Left ventricle myocardium superior (tissue), 1 donor: ENCODE data around the gene GATA6. TPM values are rescaled to one million over a fixed set of nuclear protein-coding genes. Genes with fewer than 3 reads are reported as not detected.
A peak's percentile ranks its signal among the peaks of the same experiment; 100 is the strongest.
"Not testable (repeated sequence)": the region's sequence is repeated elsewhere in the genome, so short reads cannot be mapped to it uniquely, and the experiment has no call there.

ENCODE experiments used
- ATAC-seq: fragments of 200-7000 bp; cut with Tn5 transposase; one replicate; pipeline ENCODE4 v1.9.1; 2020; ENCODE audit warnings: mild to moderate bottlenecking, moderate library complexity
- DNase-seq: peaks from one replicate; pipeline ENCODE4 v3.0.0-alpha.2; 2020
- intact Hi-C: fragments of 100-400 bp; cut with micrococcal nuclease; formaldehyde crosslinking; loops from one replicate; pipeline ENCODE4 v1.11.0; 2022
- total RNA-seq: library from RNA; stranded (reverse); fragmentation: NEBNext Ultra II Directional; extraction: Animal tissue kit (Norgen Biotek cat#: 25700); gene quantifications from one replicate; pipeline ENCODE4 v1.2.1, GENCODE V29; 2021
- donor health status: DM: no; HTN: yes; CAD: no; lungs with severe emphysema.

GATA6 gene
- total RNA-seq, 1 donor from 2014 or later, result 62.3 TPM

DNA sequence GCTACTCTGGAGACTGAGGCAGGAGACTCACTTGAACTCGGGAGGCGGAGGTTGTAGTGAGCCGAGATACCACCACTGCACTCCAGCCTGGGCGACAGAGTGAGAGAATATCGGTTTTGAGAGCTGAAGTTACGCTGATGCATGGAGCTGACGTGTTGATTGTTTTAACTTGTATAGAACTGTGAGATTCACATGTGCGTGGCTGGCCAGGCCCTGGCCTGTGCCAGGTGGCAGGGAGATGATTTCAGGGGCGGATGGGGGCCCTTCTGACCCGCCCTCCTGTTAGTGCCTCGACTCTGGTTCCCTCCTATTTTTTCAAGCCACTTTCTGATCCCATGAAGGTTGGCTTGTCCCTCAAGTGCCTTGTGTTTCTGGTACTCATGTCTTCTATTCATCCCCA, 25.7 kb downstream of the GATA6 start:
- no peak for DNase-seq
- ATAC-seq, result no peak
- intact Hi-C loops, result no loop called here

- intact Hi-C loops, DNase-seq: not testable (repeated sequence)
Measured at GRCh38 chr18:22196943-22197342, 27.6 kb downstream of the GATA6 start.

DNA sequence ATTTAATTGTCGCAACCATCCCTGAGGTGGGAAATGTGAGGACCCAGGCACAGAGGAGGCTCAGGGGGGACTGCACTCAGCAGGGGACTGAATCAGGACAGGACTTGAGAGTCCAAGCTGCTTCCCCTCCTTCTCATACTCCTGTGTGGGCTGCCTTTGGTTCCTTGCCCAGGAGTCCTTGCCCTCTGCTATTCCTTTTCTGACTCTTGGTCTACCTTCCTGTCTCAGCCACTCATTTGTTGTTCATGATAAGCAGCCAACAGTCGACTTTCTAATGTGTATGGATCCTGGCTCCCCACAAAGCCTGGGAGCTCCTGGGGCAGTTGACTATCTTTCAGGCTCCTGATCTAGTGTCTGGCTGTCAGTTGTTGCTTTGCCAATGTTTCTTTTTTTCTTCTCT, 28.3 kb downstream of the GATA6 start:
- intact Hi-C loops, result no loop called here
- peak; percentile 1 for ATAC-seq
- no peak for DNase-seq

More at GRCh38 chr18:22196943-22197342, 27.6 kb downstream of the GATA6 start:
- ATAC-seq, result not testable (repeated sequence)

DNA sequence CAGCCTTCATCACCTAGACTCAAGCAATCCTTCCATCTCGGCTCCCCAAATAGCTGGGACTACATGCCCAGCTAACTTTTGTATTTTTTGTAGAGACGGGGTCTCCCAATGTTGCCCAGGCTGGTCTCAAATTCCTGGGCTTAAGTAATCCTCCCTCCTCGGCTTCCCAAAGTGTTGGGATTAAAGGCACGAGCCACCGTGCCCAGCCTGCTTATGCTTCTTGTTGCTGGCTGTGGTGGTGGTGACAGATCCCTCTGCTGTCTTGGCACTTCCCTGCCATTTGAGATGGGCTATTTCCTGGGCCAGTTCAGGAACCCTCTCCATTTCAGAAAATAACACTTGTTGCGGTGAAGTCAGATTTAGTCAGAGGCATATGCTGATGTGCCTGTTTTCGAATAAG, 28.8 kb downstream of the GATA6 start:
- intact Hi-C loops, result no loop called here
- DNase-seq (no peak), ATAC-seq (peak; percentile 2)

- DNase-seq (no peak), ATAC-seq (peak; percentile 4)
- intact Hi-C loops, result no loop called here
Measured at GRCh38 chr18:22199005-22199404, 29.6 kb downstream of the GATA6 start.

- peak; percentile 61 for ATAC-seq
- intact Hi-C loops, result no loop called here
- peak; percentile 68 for DNase-seq
Measured at GRCh38 chr18:22200611-22201225, 31.3 kb downstream of the GATA6 start.

DNA sequence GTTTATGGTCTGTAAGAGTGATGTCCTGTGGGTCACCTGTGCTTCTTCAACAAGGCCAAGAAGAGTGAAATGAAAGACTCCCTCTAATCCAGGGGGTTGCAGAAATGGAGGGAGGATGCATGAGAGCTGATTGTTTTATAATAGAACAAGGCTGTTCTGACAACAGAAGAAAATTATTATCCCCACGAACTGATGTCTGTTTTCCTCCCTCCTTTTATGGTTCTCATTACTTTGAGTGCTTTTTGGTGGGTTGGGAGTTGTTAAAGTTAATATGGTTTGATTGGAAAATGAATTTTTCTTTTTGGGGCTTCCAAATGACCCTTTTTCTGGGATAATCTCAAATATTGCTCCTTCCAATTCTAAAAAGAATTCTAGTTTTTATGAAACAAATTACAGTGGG, 33.6 kb downstream of the GATA6 start:
- intact Hi-C loops, result no loop called here
- ATAC-seq (no peak), DNase-seq (no peak)

- DNase-seq (no peak), ATAC-seq (no peak)
- intact Hi-C loops, result no loop called here
Measured at GRCh38 chr18:22203536-22204213, 34.3 kb downstream of the GATA6 start.

- no peak for ATAC-seq
- intact Hi-C loops, result no loop called here
- DNase-seq, result no peak
Measured at GRCh38 chr18:22204214-22204536, 34.8 kb downstream of the GATA6 start.

GRCh38 chr18:22204996-22205395, 35.6 kb downstream of the GATA6 start:
- intact Hi-C loops, result no loop called here
- peak; percentile 20 for ATAC-seq
- no peak for DNase-seq

DNA sequence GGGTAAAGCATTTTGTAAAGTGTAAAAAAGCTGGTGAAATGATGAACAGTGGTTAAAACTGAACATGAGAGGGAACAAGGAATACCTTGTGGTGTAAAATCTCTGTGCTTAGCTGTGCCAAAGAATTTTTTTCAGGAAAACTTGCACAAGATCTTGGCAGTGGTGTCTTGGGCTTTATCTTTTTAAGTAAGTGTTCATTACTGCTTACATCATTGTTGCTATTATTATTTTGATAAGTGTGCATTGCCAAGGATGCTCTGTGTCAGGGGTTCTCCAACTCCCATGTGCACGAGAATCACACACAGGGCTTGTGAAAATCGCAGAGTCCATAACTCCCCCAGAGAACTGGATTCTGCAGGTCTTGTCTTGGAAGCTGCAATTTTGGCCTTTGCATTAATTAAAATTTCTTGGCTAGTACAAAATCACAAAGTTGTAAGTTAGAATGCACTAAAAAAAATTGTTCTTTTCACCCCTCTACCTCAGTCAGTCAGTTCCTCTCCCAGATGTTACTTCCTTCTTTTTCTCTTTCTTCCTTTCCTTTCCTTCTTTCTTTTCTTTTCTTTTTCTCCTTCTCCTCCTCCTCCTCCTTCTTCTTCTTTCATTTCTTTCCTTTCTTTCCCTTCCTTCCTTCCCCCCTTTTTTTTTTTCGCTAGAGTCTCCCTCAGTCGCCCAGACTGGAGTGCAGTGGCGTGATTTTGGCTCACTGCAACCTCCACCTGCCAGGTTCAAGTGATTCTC, 37.8 kb downstream of the GATA6 start:
- ATAC-seq (peak; percentile 77), DNase-seq (no peak)
- intact Hi-C loops, result no loop called here

- DNase-seq (no peak), ATAC-seq (peak; percentile 6)
- intact Hi-C loops, result no loop called here
Measured at GRCh38 chr18:22210311-22210754, 40.9 kb downstream of the GATA6 start.

GRCh38 chr18:22211657-22212056, 42.3 kb downstream of the GATA6 start:
- DNase-seq, result no peak
- peak; percentile 3 for ATAC-seq
- intact Hi-C loops, result no loop called here

DNA sequence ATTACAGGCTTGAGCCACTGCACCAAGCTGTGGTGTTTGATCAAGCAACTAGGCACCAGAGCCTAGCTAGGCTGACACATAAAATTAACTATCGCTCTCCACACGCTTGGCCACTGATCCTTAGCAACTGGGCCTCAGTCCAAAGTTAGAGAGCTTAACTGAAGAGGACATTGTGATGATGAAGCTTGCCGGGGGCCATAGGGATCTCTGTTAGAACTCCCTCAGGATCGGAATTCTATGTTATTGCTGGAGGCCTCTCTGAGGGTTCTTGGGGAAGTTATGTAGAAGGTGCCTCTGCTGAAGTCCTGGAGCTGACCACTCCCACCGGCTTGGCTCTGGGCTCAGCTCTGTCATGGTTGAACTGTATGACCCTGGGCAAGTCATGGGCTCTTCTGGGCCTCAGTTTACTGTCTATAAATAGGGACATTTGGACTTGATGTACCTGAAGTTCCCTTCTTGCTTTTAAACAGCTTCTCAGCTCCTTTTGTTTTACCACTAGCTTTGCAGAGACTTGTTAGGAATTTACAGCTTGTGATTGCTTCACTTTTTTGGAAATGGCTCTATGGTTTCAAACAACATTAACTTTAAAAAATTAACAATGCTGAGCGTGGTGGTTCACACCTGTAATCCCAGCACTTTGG, 44.1 kb downstream of the GATA6 start:
- DNase-seq (no peak), ATAC-seq (peak; percentile 80)
- intact Hi-C loops, result no loop called here

GRCh38 chr18:22214731-22215528, 45.5 kb downstream of the GATA6 start:
- intact Hi-C loops, result no loop called here
- DNase-seq (no peak), ATAC-seq (peak; percentile 11)

GRCh38 chr18:22218835-22219234, 49.4 kb downstream of the GATA6 start:
- no peak for DNase-seq
- ATAC-seq, result no peak
- intact Hi-C loops, result no loop called here

- intact Hi-C loops, result no loop called here
- no peak for ATAC-seq
- no peak for DNase-seq
Measured at GRCh38 chr18:22219568-22220355, 50.4 kb downstream of the GATA6 start.

- ATAC-seq, intact Hi-C loops, DNase-seq: not testable (repeated sequence)
Measured at GRCh38 chr18:22220585-22220984, 51.2 kb downstream of the GATA6 start.
